HepG2 (cell line): ENCODE results near the gene SGIP1. TPM values are rescaled to one million over a fixed set of nuclear protein-coding genes. Genes with fewer than 3 reads are reported as not detected.

Experiments
- ATAC-seq: fragments of 200-7000 bp; cut with Tn5 transposase; 3 replicates; pipeline ENCODE4 v1.9.1; 2020; ENCODE audit warnings: mild to moderate bottlenecking, moderate library complexity
- BruUV-seq: library from RNA; stranded (reverse); fragments of 400-500 nt; replicated peaks from 2 replicates; lab custom pipeline; 2021; lab: Mats Ljungman, UMichigan
- CTCF ChIA-PET: fragments of 300-600 bp; formaldehyde crosslinking; extraction: SDS; loops from one replicate; lab custom pipeline; 2021; ENCODE audit warnings: low total read pairs, inconsistent platforms, low intra/inter-chr PET ratio; lab: Yijun Ruan, JAX
- POLR2A ChIA-PET: fragments of 350-600 bp; sonication (Branson Sonifier 250); formaldehyde crosslinking; loops from one replicate; lab custom pipeline; 2020; ENCODE audit warnings: antibody characterized with exemption, inconsistent platforms; lab: Yijun Ruan, JAX
- DNase-seq: peaks from one replicate; pipeline ENCODE4 v3.0.0-alpha.2; 2015; ENCODE audit warnings: low spot score
- FAIRE-seq: peaks from 3 replicates; lab custom pipeline; 2011; peaks lifted over from hg19 to GRCh38; lab: Jason Lieb, UNC
- H2AFZ ChIP-seq: one replicate; pipeline ENCODE4 v1.6.1; 2011; ENCODE audit warnings: low read length, inconsistent platforms
- H3K27ac ChIP-seq: fragments of 300-600 bp; 3 replicates; pipeline ENCODE4 v1.8.0; 2011; ENCODE audit warnings: mixed run types, mild to moderate bottlenecking, mixed read lengths, low read length, inconsistent platforms; ENCODE audit not compliant: insufficient read depth; ENCODE audit errors: extremely low read length
- H3K27me3 ChIP-seq, 2 experiments: fragments of 200-600 bp in 1 of 2; 2 replicates in 1 of 2; 3 replicates in 1 of 2; pipeline versions ENCODE4 v1.6.0 to v1.8.0; 2011; ENCODE audit warnings: low read length in 2 of 2, mild to moderate bottlenecking in 2 of 2, moderate library complexity in 2 of 2, inconsistent platforms in 1 of 2; ENCODE audit not compliant: insufficient read depth in 2 of 2, control insufficient read depth in 1 of 2
- H3K36me3 ChIP-seq, 2 experiments: fragments of 200-600 bp in 1 of 2; replicated peaks in 1 of 2; 2 replicates in 1 of 2; 3 replicates in 1 of 2; pipeline versions ENCODE4 v1.5.1 to v1.8.0; 2011; ENCODE audit warnings: low read length in 2 of 2, inconsistent platforms in 1 of 2; ENCODE audit not compliant: insufficient read depth in 2 of 2, control insufficient read depth in 1 of 2
- H3K4me1 ChIP-seq: 2 replicates; pipeline ENCODE4 v1.5.1; 2012; ENCODE audit warnings: low read length, inconsistent platforms; ENCODE audit not compliant: insufficient read depth
- H3K4me2 ChIP-seq: 2 replicates; pipeline ENCODE4 v1.6.0; 2011; ENCODE audit warnings: low read depth, low read length, inconsistent platforms
- H3K4me3 ChIP-seq, 3 experiments: fragments of 200-600 bp in 1 of 3; sonication (generic), shearing (Covaris generic) in 1 of 3; replicated peaks in 1 of 3; 2 replicates each; pipeline ENCODE4 v1.5.1; 2011 to 2016; ENCODE audit warnings: low read length in 3 of 3, inconsistent platforms in 2 of 3, low read depth in 2 of 3, mild to moderate bottlenecking in 2 of 3, control low read depth in 1 of 3, mixed read lengths in 1 of 3; ENCODE audit not compliant: insufficient read depth in 1 of 3
- H3K79me2 ChIP-seq: one replicate; pipeline ENCODE4 v1.6.1; 2011; ENCODE audit warnings: low read length, inconsistent platforms; ENCODE audit not compliant: insufficient read depth
- H3K9ac ChIP-seq: 2 replicates; pipeline ENCODE4 v1.6.0; 2011; ENCODE audit warnings: mild to moderate bottlenecking, low read depth, low read length, inconsistent platforms; ENCODE audit not compliant: insufficient read depth
- H3K9me3 ChIP-seq: 2 replicates; pipeline ENCODE4 v1.5.1; 2012; ENCODE audit warnings: mild to moderate bottlenecking, low read length
- H4K20me1 ChIP-seq: 2 replicates; pipeline ENCODE4 v1.6.0; 2011; ENCODE audit warnings: inconsistent platforms, mild to moderate bottlenecking, low read length, moderate library complexity; ENCODE audit not compliant: insufficient read depth
- AGO2 ChIP-seq: fragments of 200-400 bp; formaldehyde crosslinking; optimal IDR thresholded peaks from 2 replicates; pipeline ENCODE3; 2017; ENCODE audit warnings: mild to moderate bottlenecking, low read depth, low read length, moderate library complexity
- ARNT ChIP-seq: fragments of 450-650 bp; IDR thresholded peaks from 2 replicates; pipeline ENCODE4 v1.6.1; 2017
- EP300 ChIP-seq, 3 experiments: sonication (generic) in 1 of 3; formaldehyde crosslinking in 1 of 3; IDR thresholded peaks; 2 replicates each; pipeline versions ENCODE4 v1.5.1 to v1.6.1; 2011 to 2020; ENCODE audit warnings: low read depth in 2 of 3, low read length in 2 of 3, borderline replicate concordance in 1 of 3, improper control_type of control experiment in 1 of 3, mild to moderate bottlenecking in 1 of 3, missing genetic modification reagents in 1 of 3, moderate library complexity in 1 of 3
- FOSL2 ChIP-seq: sonication (generic); formaldehyde crosslinking; IDR thresholded peaks from 2 replicates; pipeline ENCODE4 v1.4.0; 2020; ENCODE audit warnings: missing genetic modification reagents
- FOXA1 ChIP-seq, 2 experiments: fragments of 450-650 bp in 1 of 2; sonication (generic) in 1 of 2; formaldehyde crosslinking in 1 of 2; IDR thresholded peaks; 2 replicates each; pipeline versions ENCODE4 v1.4.0 to v1.6.1; 2016 to 2020; ENCODE audit warnings: missing genetic modification reagents in 1 of 2
- NFRKB ChIP-seq: fragments of 450-650 bp; IDR thresholded peaks from 2 replicates; pipeline ENCODE4 v1.6.1; 2017
- POGZ ChIP-seq: sonication (generic); formaldehyde crosslinking; IDR thresholded peaks from 2 replicates; pipeline ENCODE4 v1.4.0; 2020; ENCODE audit warnings: mild to moderate bottlenecking, missing genetic modification reagents
- ZNF180 ChIP-seq: sonication (generic); formaldehyde crosslinking; IDR thresholded peaks from 2 replicates; pipeline ENCODE4 v1.4.0; 2020; ENCODE audit warnings: low read depth, missing genetic modification reagents, borderline replicate concordance
- WGBS: methylation state at CpG from one replicate; pipeline ENCODE4 v1.1.6; 2017; ENCODE audit warnings: low lambda C conversion rate; 5-methylcytosine and 5-hydroxymethylcytosine counted together
- in situ Hi-C: cut with HindIII; loops from 2 replicates; pipeline ENCODE4 v1.10.0; 2017; ENCODE audit warnings: low pct_unique_long_range_greater_than_20kb; ENCODE audit not compliant: extremely low pct_ligation_motif_present
- intact Hi-C: fragments of 100-400 bp; cut with micrococcal nuclease; formaldehyde crosslinking; loops from one replicate; pipeline ENCODE4 v1.10.0; 2022; ENCODE audit not compliant: unreplicated experiment
- polyA plus RNA-seq, 8 experiments: library from polyadenylated mRNA; depleted of rRNA in 3 of 8; stranded (reverse) in 7 of 8; unstranded in 1 of 8; fragments of >200 nt; fragmentation: Illumina TruSeq in 4 of 8; extraction: Trizol in 4 of 8; gene quantifications; 2 replicates each; pipeline versions ENCODE4 v1.2.1 to v1.2.3, GENCODE V29; 2011 to 2016; ENCODE audit warnings: low read depth in 4 of 8, missing spikeins in 1 of 8, mixed read lengths in 1 of 8; ENCODE audit not compliant: insufficient read depth in 1 of 8
- total RNA-seq, 5 experiments: library from RNA; depleted of rRNA; stranded (reverse); fragments of >200 nt; fragmentation: Illumina TruSeq; extraction: Trizol; gene quantifications; 2 replicates each; pipeline ENCODE4 v1.2.3, GENCODE V29; 2016; ENCODE audit warnings: low read depth in 1 of 5
- TF ChIP-seq, protein P1 (sequence below), 2 experiments: IDR thresholded peaks; 2 replicates each; pipeline ENCODE4 v1.6.1; 2011 to 2012; ENCODE audit warnings: low read length in 2 of 2, borderline replicate concordance in 1 of 2, low read depth in 1 of 2, mild to moderate bottlenecking in 1 of 2, moderate library complexity in 1 of 2
- TF ChIP-seq, protein P2 (sequence below): sonication (generic); formaldehyde crosslinking; IDR thresholded peaks from 2 replicates; pipeline ENCODE4 v1.4.0; 2020; ENCODE audit warnings: missing genetic modification reagents

Gene SGIP1
- total and polyA plus RNA-seq, 2 of the 13 experiments (the other 11 are each of a cell fraction or from before 2014, with no cell fraction given), result not detected

DNA sequence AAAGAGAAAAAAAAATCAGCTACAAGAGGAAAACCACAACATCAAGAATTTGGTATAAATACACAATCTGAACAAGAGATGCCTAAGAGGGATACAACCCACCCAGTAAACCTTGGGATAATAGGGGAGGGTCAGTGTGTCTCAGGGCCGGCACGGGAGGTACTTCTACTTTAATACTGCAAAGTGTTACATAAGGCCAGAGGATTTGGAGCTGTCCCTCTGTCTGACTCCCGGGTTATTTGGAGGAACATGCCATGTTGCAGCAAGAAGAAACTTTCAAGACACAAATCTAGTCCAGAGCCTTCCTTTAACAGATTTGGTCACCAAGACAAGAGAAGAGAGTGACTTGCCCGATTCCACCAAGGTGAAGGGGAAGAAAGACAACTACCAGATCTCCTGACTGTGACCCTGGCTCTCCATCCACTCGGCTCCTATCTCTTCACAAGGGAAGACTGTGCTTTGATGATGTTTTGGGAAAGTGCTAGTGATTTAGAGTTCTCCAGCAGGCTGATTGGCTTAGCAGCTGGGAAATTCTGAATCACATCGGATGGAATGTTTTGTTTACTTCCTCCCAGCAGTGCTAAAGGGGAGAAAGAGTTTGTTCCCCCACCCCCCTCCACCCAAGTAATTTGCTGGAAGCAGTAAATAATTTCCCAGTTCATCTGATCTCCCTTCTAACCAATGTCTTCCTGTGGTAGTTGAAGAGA, 29.3 kb downstream of the SGIP1 start (continued):
- TF ChIP-seq, protein P1, sequence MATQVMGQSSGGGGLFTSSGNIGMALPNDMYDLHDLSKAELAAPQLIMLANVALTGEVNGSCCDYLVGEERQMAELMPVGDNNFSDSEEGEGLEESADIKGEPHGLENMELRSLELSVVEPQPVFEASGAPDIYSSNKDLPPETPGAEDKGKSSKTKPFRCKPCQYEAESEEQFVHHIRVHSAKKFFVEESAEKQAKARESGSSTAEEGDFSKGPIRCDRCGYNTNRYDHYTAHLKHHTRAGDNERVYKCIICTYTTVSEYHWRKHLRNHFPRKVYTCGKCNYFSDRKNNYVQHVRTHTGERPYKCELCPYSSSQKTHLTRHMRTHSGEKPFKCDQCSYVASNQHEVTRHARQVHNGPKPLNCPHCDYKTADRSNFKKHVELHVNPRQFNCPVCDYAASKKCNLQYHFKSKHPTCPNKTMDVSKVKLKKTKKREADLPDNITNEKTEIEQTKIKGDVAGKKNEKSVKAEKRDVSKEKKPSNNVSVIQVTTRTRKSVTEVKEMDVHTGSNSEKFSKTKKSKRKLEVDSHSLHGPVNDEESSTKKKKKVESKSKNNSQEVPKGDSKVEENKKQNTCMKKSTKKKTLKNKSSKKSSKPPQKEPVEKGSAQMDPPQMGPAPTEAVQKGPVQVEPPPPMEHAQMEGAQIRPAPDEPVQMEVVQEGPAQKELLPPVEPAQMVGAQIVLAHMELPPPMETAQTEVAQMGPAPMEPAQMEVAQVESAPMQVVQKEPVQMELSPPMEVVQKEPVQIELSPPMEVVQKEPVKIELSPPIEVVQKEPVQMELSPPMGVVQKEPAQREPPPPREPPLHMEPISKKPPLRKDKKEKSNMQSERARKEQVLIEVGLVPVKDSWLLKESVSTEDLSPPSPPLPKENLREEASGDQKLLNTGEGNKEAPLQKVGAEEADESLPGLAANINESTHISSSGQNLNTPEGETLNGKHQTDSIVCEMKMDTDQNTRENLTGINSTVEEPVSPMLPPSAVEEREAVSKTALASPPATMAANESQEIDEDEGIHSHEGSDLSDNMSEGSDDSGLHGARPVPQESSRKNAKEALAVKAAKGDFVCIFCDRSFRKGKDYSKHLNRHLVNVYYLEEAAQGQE (IDR thresholded peaks at IDR 0.05; ENCODE audit: borderline replicate concordance in 1 of 2, low read depth in 1 of 2, low read length in 2 of 2), result 0 out of 4 replicates have a peak, but pooled peaks of 1 of the 2 experiments have one; percentile 18
- TF ChIP-seq POGZ (CRISPR knock-in tag) (no peak), FOSL2 (CRISPR knock-in tag) (peak; percentile 54), EP300 (IDR thresholded peaks at IDR 0.05; ENCODE audit: low read depth in 2 of 2, low read length in 2 of 2) (peak in 1 of 2 experiments; percentile 10; a peak in 1 of 4 replicates), EP300 (CRISPR knock-in tag; IDR thresholded peaks at IDR 0.05; ENCODE audit: borderline replicate concordance) (no peak)
- TF ChIP-seq, all 625 proteins: peak for 5

DNA sequence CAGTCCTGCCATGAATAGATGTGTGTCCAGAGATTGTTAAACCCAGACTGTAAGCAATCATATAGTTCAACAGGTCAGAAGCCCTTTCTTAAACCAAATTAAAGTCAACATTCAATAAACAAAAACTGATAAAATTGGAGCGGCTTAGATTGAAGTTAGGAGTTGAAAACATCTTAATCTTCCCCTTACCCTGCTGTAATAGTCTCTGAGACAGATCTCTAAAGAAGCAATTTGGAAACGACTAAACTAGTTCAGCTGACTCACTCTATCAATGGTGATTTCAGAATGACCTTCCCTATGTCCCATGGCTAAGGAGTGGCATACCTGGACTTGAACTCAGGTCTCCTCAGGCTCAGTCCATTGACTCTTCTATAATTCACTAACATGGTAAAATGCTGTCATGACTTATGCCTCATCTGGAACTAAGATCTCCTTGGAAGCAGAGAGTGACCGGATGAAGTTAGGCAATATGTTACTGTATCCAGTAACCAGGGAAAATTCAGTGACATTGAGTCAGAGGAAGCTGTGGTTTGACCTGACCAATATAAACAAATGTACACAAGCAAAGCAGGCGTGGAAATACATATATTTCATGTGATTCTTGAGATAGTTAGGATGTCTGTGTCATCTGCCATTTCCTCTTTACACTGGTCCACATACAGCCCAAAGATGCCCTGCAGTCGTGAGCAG, 30.1 kb downstream of the SGIP1 start:
- BruUV-seq, result no TSS peak
- H2AFZ ChIP-seq, result no peak overlapping the region
- DNase-seq, result peak; percentile 46
- CTCF ChIA-PET, result no interaction called here
- in situ Hi-C loops, result no loop called here
- FAIRE-seq, result no peak
- no peak overlapping the region for H3K4me3 ChIP-seq
- intact Hi-C loops, result no loop called here
- no peaks in the 10 kb centered on the region for H3K9me3 ChIP-seq
- H3K4me1 ChIP-seq, result peaks cover 21% of the 10 kb centered on the region; the same call in 1 of the 2 replicates
- H3K9ac ChIP-seq, result no peak overlapping the region
- H3K27me3 ChIP-seq, result peaks cover 0 to 19% of the 10 kb centered on the region in 2 experiments; a peak in 1 of 5 replicates
- H3K79me2 ChIP-seq, result no peaks in the 10 kb centered on the region
- no peak overlapping the region for H3K4me2 ChIP-seq
- WGBS, result 7% methylated on average over 5 of the region's 5 CpGs
- no peaks in the 10 kb centered on the region for H4K20me1 ChIP-seq
- POLR2A ChIA-PET, result interaction anchor here (1.0 to 3.1 kb wide), 2 partner anchors 21 to 44 kb away, joined by 3 to 8 read pairs; no protein-coding TSS in a partner anchor
- no peaks in the 10 kb centered on the region for H3K36me3 ChIP-seq
- peak; percentile 38; the same call in 1 of the 3 replicates for ATAC-seq
- H3K27ac ChIP-seq, result no peak overlapping the region
- TF ChIP-seq NFRKB (no peak), EP300 (IDR thresholded peaks at IDR 0.05; ENCODE audit: low read depth in 2 of 2, low read length in 2 of 2) (peak in 1 of 2 experiments; percentile 67; a peak in 1 of 4 replicates), EP300 (CRISPR knock-in tag; IDR thresholded peaks at IDR 0.05; ENCODE audit: borderline replicate concordance) (no peak), FOXA1 (IDR thresholded peaks at IDR 0.05) (no peak), FOXA1 (CRISPR knock-in tag; IDR thresholded peaks at IDR 0.05) (0 out of 2 replicates have a peak, but pooled peaks have one; percentile 38), AGO2 (no peak), ZNF180 (CRISPR knock-in tag) (no peak), ARNT (no peak)
- TF ChIP-seq, protein P2, sequence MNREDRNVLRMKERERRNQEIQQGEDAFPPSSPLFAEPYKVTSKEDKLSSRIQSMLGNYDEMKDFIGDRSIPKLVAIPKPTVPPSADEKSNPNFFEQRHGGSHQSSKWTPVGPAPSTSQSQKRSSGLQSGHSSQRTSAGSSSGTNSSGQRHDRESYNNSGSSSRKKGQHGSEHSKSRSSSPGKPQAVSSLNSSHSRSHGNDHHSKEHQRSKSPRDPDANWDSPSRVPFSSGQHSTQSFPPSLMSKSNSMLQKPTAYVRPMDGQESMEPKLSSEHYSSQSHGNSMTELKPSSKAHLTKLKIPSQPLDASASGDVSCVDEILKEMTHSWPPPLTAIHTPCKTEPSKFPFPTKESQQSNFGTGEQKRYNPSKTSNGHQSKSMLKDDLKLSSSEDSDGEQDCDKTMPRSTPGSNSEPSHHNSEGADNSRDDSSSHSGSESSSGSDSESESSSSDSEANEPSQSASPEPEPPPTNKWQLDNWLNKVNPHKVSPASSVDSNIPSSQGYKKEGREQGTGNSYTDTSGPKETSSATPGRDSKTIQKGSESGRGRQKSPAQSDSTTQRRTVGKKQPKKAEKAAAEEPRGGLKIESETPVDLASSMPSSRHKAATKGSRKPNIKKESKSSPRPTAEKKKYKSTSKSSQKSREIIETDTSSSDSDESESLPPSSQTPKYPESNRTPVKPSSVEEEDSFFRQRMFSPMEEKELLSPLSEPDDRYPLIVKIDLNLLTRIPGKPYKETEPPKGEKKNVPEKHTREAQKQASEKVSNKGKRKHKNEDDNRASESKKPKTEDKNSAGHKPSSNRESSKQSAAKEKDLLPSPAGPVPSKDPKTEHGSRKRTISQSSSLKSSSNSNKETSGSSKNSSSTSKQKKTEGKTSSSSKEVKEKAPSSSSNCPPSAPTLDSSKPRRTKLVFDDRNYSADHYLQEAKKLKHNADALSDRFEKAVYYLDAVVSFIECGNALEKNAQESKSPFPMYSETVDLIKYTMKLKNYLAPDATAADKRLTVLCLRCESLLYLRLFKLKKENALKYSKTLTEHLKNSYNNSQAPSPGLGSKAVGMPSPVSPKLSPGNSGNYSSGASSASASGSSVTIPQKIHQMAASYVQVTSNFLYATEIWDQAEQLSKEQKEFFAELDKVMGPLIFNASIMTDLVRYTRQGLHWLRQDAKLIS (CRISPR knock-in tag), result no peak
